H9 (cell line): ENCODE results near the gene CCSER1. TPM values are rescaled to one million over a fixed set of nuclear protein-coding genes. Genes with fewer than 3 reads are reported as not detected.

Experiments used
- DNase-seq: peaks from one replicate; pipeline ENCODE4 v3.0.0-alpha.2; 2017
- H2AFZ ChIP-seq: one replicate; pipeline ENCODE4 v1.6.1; 2013; ENCODE audit warnings: mild to moderate bottlenecking, low read length, control low read depth, moderate library complexity
- H2AK5ac ChIP-seq: 2 replicates; pipeline ENCODE4 v1.6.1; 2013; ENCODE audit warnings: low read length, control low read depth, mixed read lengths; ENCODE audit not compliant: insufficient read length
- H2BK120ac ChIP-seq: one replicate; pipeline ENCODE4 v1.6.1; 2013; ENCODE audit warnings: low read depth, mild to moderate bottlenecking, low read length, control low read depth, inconsistent platforms; ENCODE audit not compliant: poor library complexity, severe bottlenecking
- H2BK12ac ChIP-seq: 2 replicates; pipeline ENCODE4 v1.6.1; 2013; ENCODE audit warnings: low read length, control low read depth, mixed read lengths, low read depth; ENCODE audit not compliant: insufficient read length
- H2BK15ac ChIP-seq: 2 replicates; pipeline ENCODE4 v1.6.1; 2013; ENCODE audit warnings: low read depth, low read length, control low read depth
- H2BK20ac ChIP-seq: one replicate; pipeline ENCODE4 v1.6.1; 2013; ENCODE audit warnings: low read depth, mild to moderate bottlenecking, low read length, control low read depth, inconsistent platforms; ENCODE audit not compliant: poor library complexity, severe bottlenecking
- H2BK5ac ChIP-seq: 2 replicates; pipeline ENCODE4 v1.6.1; 2013; ENCODE audit warnings: low read length, control low read depth, mixed read lengths; ENCODE audit not compliant: insufficient read length
- H3K14ac ChIP-seq: 2 replicates; pipeline ENCODE4 v1.6.1; 2013; ENCODE audit warnings: low read length, control low read depth; ENCODE audit not compliant: insufficient read depth
- H3K18ac ChIP-seq: 2 replicates; pipeline ENCODE4 v1.6.1; 2013; ENCODE audit warnings: low read depth, mild to moderate bottlenecking, mixed read lengths, low read length, control low read depth; ENCODE audit not compliant: insufficient read length
- H3K23ac ChIP-seq: 2 replicates; pipeline ENCODE4 v1.6.1; 2013; ENCODE audit warnings: low read length, control low read depth, mixed read lengths, low read depth; ENCODE audit not compliant: insufficient read length
- H3K23me2 ChIP-seq: 2 replicates; pipeline ENCODE4 v1.6.1; 2013; ENCODE audit warnings: low read depth, mild to moderate bottlenecking, mixed read lengths, low read length, control low read depth; ENCODE audit not compliant: insufficient read length, poor library complexity, severe bottlenecking
- H3K27ac ChIP-seq: 2 replicates; pipeline ENCODE4 v1.5.1; 2013; ENCODE audit warnings: low read length, control low read depth, mixed read lengths, low read depth; ENCODE audit not compliant: insufficient read length
- H3K27me3 ChIP-seq: 2 replicates; pipeline ENCODE4 v1.6.1; 2013; ENCODE audit warnings: low read length, control low read depth, inconsistent platforms; ENCODE audit not compliant: insufficient read depth
- H3K4ac ChIP-seq: 2 replicates; pipeline ENCODE4 v1.6.1; 2013; ENCODE audit warnings: low read depth, mild to moderate bottlenecking, control low read depth, inconsistent platforms, low read length, moderate library complexity
- H3K4me1 ChIP-seq: 2 replicates; pipeline ENCODE4 v1.6.1; 2013; ENCODE audit warnings: low read length, control low read depth, inconsistent platforms; ENCODE audit not compliant: insufficient read depth
- H3K4me2 ChIP-seq: 2 replicates; pipeline ENCODE4 v1.6.1; 2013; ENCODE audit warnings: low read length, control low read depth, mixed read lengths; ENCODE audit not compliant: insufficient read length, insufficient read depth
- H3K56ac ChIP-seq: 2 replicates; pipeline ENCODE4 v1.6.1; 2013; ENCODE audit warnings: low read depth, mild to moderate bottlenecking, mixed read lengths, low read length, control low read depth; ENCODE audit not compliant: insufficient read length
- H3K79me1 ChIP-seq: 2 replicates; pipeline ENCODE4 v1.6.1; 2013; ENCODE audit warnings: low read depth, mild to moderate bottlenecking, moderate library complexity, low read length, control low read depth, inconsistent platforms; ENCODE audit not compliant: insufficient read depth, poor library complexity, severe bottlenecking
- H3K79me2 ChIP-seq: 2 replicates; pipeline ENCODE4 v1.6.1; 2013; ENCODE audit warnings: low read length, control low read depth, inconsistent platforms; ENCODE audit not compliant: insufficient read depth
- H3K9ac ChIP-seq: 2 replicates; pipeline ENCODE4 v1.6.1; 2013; ENCODE audit warnings: low read length, control low read depth, mixed read lengths; ENCODE audit not compliant: insufficient read length; ENCODE audit errors: extremely low read depth
- H3K9me3 ChIP-seq: one replicate; pipeline ENCODE4 v1.6.1; 2013; ENCODE audit warnings: low read depth, low read length, inconsistent platforms; ENCODE audit not compliant: control insufficient read depth
- H3T11ph ChIP-seq: one replicate; pipeline ENCODE4 v1.6.1; 2013; ENCODE audit warnings: mild to moderate bottlenecking, low read length, control low read depth, inconsistent platforms
- H4K20me1 ChIP-seq: one replicate; pipeline ENCODE4 v1.6.1; 2013; ENCODE audit not compliant: control insufficient read depth, insufficient read length, insufficient read depth
- H4K5ac ChIP-seq: 2 replicates; pipeline ENCODE4 v1.6.1; 2013; ENCODE audit warnings: low read depth, mild to moderate bottlenecking, mixed read lengths, low read length, control low read depth; ENCODE audit not compliant: insufficient read length
- H4K8ac ChIP-seq: replicated peaks from 2 replicates; pipeline ENCODE4 v1.6.1; 2013; ENCODE audit warnings: low read length, control low read depth, mixed read lengths, low read depth; ENCODE audit not compliant: insufficient read length
- H4K91ac ChIP-seq: 2 replicates; pipeline ENCODE4 v1.6.1; 2013; ENCODE audit warnings: low read depth, mild to moderate bottlenecking, moderate library complexity, mixed read lengths, low read length, control low read depth; ENCODE audit not compliant: insufficient read length
- H3K27ac Mint-ChIP-seq, 3 experiments: 2 replicates in 2 of 3; 3 replicates in 1 of 3; pipeline ENCODE4 v1.8.0; 2020 to 2021; ENCODE audit warnings: mixed read lengths in 3 of 3, mild to moderate bottlenecking in 1 of 3, moderate library complexity in 1 of 3
- H3K27me3 Mint-ChIP-seq: 2 replicates; pipeline ENCODE4 v1.8.0; 2021; ENCODE audit warnings: low read depth, mild to moderate bottlenecking, moderate library complexity, mixed read lengths
- H3K36me3 Mint-ChIP-seq, 3 experiments: 2 replicates in 2 of 3; 3 replicates in 1 of 3; pipeline ENCODE4 v1.8.0; 2020 to 2021; ENCODE audit warnings: low read depth in 3 of 3, mixed read lengths in 3 of 3; ENCODE audit not compliant: insufficient read depth in 1 of 3
- H3K4me1 Mint-ChIP-seq, 2 experiments: 2 replicates each; pipeline ENCODE4 v1.8.0; 2020; ENCODE audit warnings: mixed read lengths in 2 of 2
- H3K4me3 Mint-ChIP-seq, 2 experiments: 2 replicates in 1 of 2; 3 replicates in 1 of 2; pipeline ENCODE4 v1.8.0; 2020 to 2021; ENCODE audit warnings: mild to moderate bottlenecking in 2 of 2, mixed read lengths in 2 of 2, moderate library complexity in 1 of 2
- H3K9me3 Mint-ChIP-seq, 2 experiments: 2 replicates in 1 of 2; 3 replicates in 1 of 2; pipeline ENCODE4 v1.8.0; 2020; ENCODE audit warnings: mild to moderate bottlenecking in 2 of 2, mixed read lengths in 2 of 2, moderate library complexity in 1 of 2
- WGBS: extraction: QIAGEN DNeasy Blood & Tissue Kit; methylation state at CpG from one replicate; pipeline ENCODE4 v1.1.7; 2013; ENCODE audit warnings: missing lambda C conversion rate, low lambda C conversion rate, mixed read lengths; ENCODE audit not compliant: insufficient read length; ENCODE audit errors: extremely low coverage; 5-methylcytosine and 5-hydroxymethylcytosine counted together
- total RNA-seq: library from RNA; stranded (reverse); gene quantifications from 2 replicates; pipeline ENCODE4 v1.2.1, GENCODE V29; 2021
- TF ChIP-seq, protein P1 (sequence below): fragments of 200-600 bp; sonication (generic); conservative IDR thresholded peaks from 3 replicates; pipeline ENCODE4 v1.8.0; 2021; ENCODE audit warnings: antibody characterized with exemption, mild to moderate bottlenecking

The CCSER1 gene
- total RNA-seq, 1 experiment from 2014 or later, result 0.37 TPM

- Mint-ChIP-seq H3K4me1 (peaks cover 2 to 3% of the 10 kb centered on the region in 2 experiments; a peak in 2 of 4 replicates), H3K27ac (no peak overlapping the region; a peak in 1 of 7 replicates), H3K36me3 (peaks cover 0 to 10% (median 3%) of the 10 kb centered on the region in 3 experiments; a peak in 5 of 7 replicates), H3K9me3 (peaks cover 12 to 17% of the 10 kb centered on the region in 2 experiments), H3K27me3 (no peaks in the 10 kb centered on the region), H3K4me3 (no peak overlapping the region)
- no peak overlapping the region for H3K4me2 ChIP-seq
- H2AK5ac ChIP-seq, result no peak overlapping the region
- H2BK20ac ChIP-seq, result no peak overlapping the region
- H4K91ac ChIP-seq, result no peak overlapping the region
- no peak overlapping the region for H3T11ph ChIP-seq
- no peak overlapping the region for H4K5ac ChIP-seq
- H3K4me1 ChIP-seq, result no peaks in the 10 kb centered on the region; the same call in 1 of the 2 replicates
- H2AFZ ChIP-seq, result no peak overlapping the region
- H3K23ac ChIP-seq, result no peak overlapping the region
- no peak overlapping the region for H4K8ac ChIP-seq
- no peak overlapping the region for H3K4ac ChIP-seq
- TF ChIP-seq, protein P1, sequence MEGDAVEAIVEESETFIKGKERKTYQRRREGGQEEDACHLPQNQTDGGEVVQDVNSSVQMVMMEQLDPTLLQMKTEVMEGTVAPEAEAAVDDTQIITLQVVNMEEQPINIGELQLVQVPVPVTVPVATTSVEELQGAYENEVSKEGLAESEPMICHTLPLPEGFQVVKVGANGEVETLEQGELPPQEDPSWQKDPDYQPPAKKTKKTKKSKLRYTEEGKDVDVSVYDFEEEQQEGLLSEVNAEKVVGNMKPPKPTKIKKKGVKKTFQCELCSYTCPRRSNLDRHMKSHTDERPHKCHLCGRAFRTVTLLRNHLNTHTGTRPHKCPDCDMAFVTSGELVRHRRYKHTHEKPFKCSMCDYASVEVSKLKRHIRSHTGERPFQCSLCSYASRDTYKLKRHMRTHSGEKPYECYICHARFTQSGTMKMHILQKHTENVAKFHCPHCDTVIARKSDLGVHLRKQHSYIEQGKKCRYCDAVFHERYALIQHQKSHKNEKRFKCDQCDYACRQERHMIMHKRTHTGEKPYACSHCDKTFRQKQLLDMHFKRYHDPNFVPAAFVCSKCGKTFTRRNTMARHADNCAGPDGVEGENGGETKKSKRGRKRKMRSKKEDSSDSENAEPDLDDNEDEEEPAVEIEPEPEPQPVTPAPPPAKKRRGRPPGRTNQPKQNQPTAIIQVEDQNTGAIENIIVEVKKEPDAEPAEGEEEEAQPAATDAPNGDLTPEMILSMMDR, result no peak
- no peaks in the 10 kb centered on the region for H3K79me1 ChIP-seq
- H2BK120ac ChIP-seq, result no peak overlapping the region
- no peak overlapping the region for H2BK12ac ChIP-seq
- no peak for DNase-seq
- no peak overlapping the region for H3K14ac ChIP-seq
- no CpG with 5 or more reads among the region's 1 CpG for WGBS
- no peak overlapping the region for H2BK15ac ChIP-seq
- H3K18ac ChIP-seq, result no peak overlapping the region
- H3K23me2 ChIP-seq, result no peaks in the 10 kb centered on the region
- H2BK5ac ChIP-seq, result no peak overlapping the region
- H3K9me3 ChIP-seq, result no peaks in the 10 kb centered on the region
- H3K27ac ChIP-seq, result no peak overlapping the region
- no peaks in the 10 kb centered on the region for H3K79me2 ChIP-seq
- H4K20me1 ChIP-seq, result no peaks in the 10 kb centered on the region
- H3K56ac ChIP-seq, result no peak overlapping the region
- no peaks in the 10 kb centered on the region for H3K27me3 ChIP-seq
- no peak overlapping the region for H3K9ac ChIP-seq
These were observed 1294.8 kb downstream of the CCSER1 start for GRCh38 chr4:91422011-91422410.
